Prostate gland (tissue), 2 donors: ENCODE data around the gene SPATA25.

Source experiments
- CTCF ChIP-seq, 4 experiments: fragments of 200-600 bp in 2 of 4; fragments of 450-650 bp in 2 of 4; sonication (generic) in 2 of 4; IDR thresholded peaks; 1 replicate in 3 of 4; 2 replicates in 1 of 4; pipeline ENCODE4 v1.5.1; 2016 to 2019; ENCODE audit warnings: antibody characterized with exemption in 4 of 4, mild to moderate bottlenecking in 2 of 4, moderate library complexity in 2 of 4
- POLR2A ChIP-seq: fragments of 450-650 bp; IDR thresholded peaks from one replicate; pipeline ENCODE4 v1.6.1; 2016; ENCODE audit warnings: antibody characterized with exemption, mild to moderate bottlenecking
- POLR2AphosphoS5 ChIP-seq: sonication (generic); formaldehyde crosslinking; IDR thresholded peaks from one replicate; pipeline ENCODE4 v1.6.1; 2017; ENCODE audit warnings: antibody characterized with exemption

GRCh38 chr20:45850926-45851325, 36.5 kb downstream of the SPATA25 start:
- no peak for TF ChIP-seq POLR2A
- no peak for TF ChIP-seq CTCF (IDR thresholded peaks at IDR 0.05)
- no peak for TF ChIP-seq POLR2AphosphoS5
